MCF 10A (cell line): Measurements from ENCODE around the gene PIK3R5. TPM values are rescaled to one million over a fixed set of nuclear protein-coding genes. Genes with fewer than 3 reads are reported as not detected.

Source experiments
- BruUV-seq: library from RNA; stranded (reverse); fragments of 400-500 nt; replicated peaks from 2 replicates; lab custom pipeline; 2021; lab: Mats Ljungman, UMichigan
- CTCF ChIA-PET: fragments of 300-600 bp; sonication (Branson Sonifier 250); formaldehyde crosslinking; extraction: SDS; loops from one replicate; lab custom pipeline; 2021; ENCODE audit warnings: antibody characterized with exemption, inconsistent platforms; lab: Yijun Ruan, JAX
- POLR2A ChIA-PET: fragments of 300-600, 350-650 bp; sonication (Branson Sonifier 250); formaldehyde crosslinking; extraction: SDS; loops from one replicate; lab custom pipeline; 2020; ENCODE audit warnings: antibody characterized with exemption, inconsistent platforms; lab: Yijun Ruan, JAX
- DNase-seq: peaks from one replicate; pipeline ENCODE4 v3.0.0-alpha.2; 2018; ENCODE audit not compliant: unreplicated experiment
- H3K27ac Mint-ChIP-seq: one replicate; pipeline ENCODE4 v1.8.0; 2022; ENCODE audit warnings: mild to moderate bottlenecking, low read depth, mixed read lengths; ENCODE audit not compliant: unreplicated experiment
- H3K27me3 Mint-ChIP-seq: one replicate; pipeline ENCODE4 v1.8.0; 2022; ENCODE audit warnings: mixed read lengths; ENCODE audit not compliant: insufficient read depth, unreplicated experiment
- H3K36me3 Mint-ChIP-seq: one replicate; pipeline ENCODE4 v1.8.0; 2022; ENCODE audit warnings: mild to moderate bottlenecking, moderate library complexity, mixed read lengths; ENCODE audit not compliant: insufficient read depth, unreplicated experiment
- H3K4me1 Mint-ChIP-seq: one replicate; pipeline ENCODE4 v1.8.0; 2022; ENCODE audit warnings: mixed read lengths; ENCODE audit not compliant: insufficient read depth, unreplicated experiment
- H3K4me3 Mint-ChIP-seq: one replicate; pipeline ENCODE4 v1.8.0; 2022; ENCODE audit warnings: mild to moderate bottlenecking, moderate library complexity, mixed read lengths; ENCODE audit not compliant: unreplicated experiment
- H3K9me3 Mint-ChIP-seq: one replicate; pipeline ENCODE4 v1.8.0; 2022; ENCODE audit warnings: mixed read lengths; ENCODE audit not compliant: unreplicated experiment
- CTCF ChIP-seq: fragments of 200-600 bp; IDR thresholded peaks from one replicate; pipeline ENCODE4 v1.8.0; 2022; ENCODE audit warnings: antibody characterized with exemption, mild to moderate bottlenecking; ENCODE audit not compliant: unreplicated experiment
- intact Hi-C: fragments of 100-400 bp; cut with micrococcal nuclease; formaldehyde crosslinking; loops from 2 replicates; pipeline ENCODE4 v1.14.1; 2022
- total RNA-seq: library from RNA; stranded (reverse); gene quantifications from 2 replicates; pipeline ENCODE4 v1.2.3, GENCODE V29; 2022

The PIK3R5 gene
- total RNA-seq, 1 experiment from 2014 or later: not detected

- no TSS peak for BruUV-seq
- TF ChIP-seq CTCF: no peak
- Mint-ChIP-seq H3K4me3 (no peak within 1 kb of the TSS), H3K9me3 (no peaks in the 10 kb centered on the region), H3K27ac (no peak within 1 kb of the TSS), H3K36me3 (no peaks in the 10 kb centered on the region), H3K4me1 (no peaks in the 10 kb centered on the region), H3K27me3 (peaks cover 48% of the 10 kb centered on the region)
- intact Hi-C loops: no loop called here
- ChIA-PET POLR2A (interaction anchor here (0.7 kb wide), 1 partner anchor 19 kb away, joined by 3 read pairs; no protein-coding TSS in a partner anchor), CTCF (interaction anchor here (0.6 kb wide), 2 partner anchors 33 to 1779 kb away, joined by 3 read pairs; no protein-coding TSS in a partner anchor)
- DNase-seq: no peak
These were observed 98.0 kb downstream of the PIK3R5 start, which contains the start of gene PIK3R6 for GRCh38 chr17:8867361-8867981. Gene PIK3R6, minus strand, starts transcription at chr17:8867674. Its CDS starts 17,880 bp downstream, at chr17:8849794.

GRCh38 chr17:8865811-8866210, 99.7 kb downstream of the PIK3R5 start:
- peaks cover 43% of the 10 kb centered on the region for H3K27me3 Mint-ChIP-seq
- CTCF ChIA-PET: interaction anchor here (1.6 to 2.3 kb wide), 2 partner anchors 80 to 482 kb away, joined by 3 to 9 read pairs; no protein-coding TSS in a partner anchor
- no peak for TF ChIP-seq CTCF

GRCh38 chr17:8865385-8865784, 100.1 kb downstream of the PIK3R5 start:
- no peak for TF ChIP-seq CTCF
- Mint-ChIP-seq H3K36me3 (no peaks in the 10 kb centered on the region), H3K27ac (no peak overlapping the region), H3K4me1 (no peaks in the 10 kb centered on the region), H3K27me3 (peaks cover 39% of the 10 kb centered on the region), H3K4me3 (no peak overlapping the region), H3K9me3 (no peaks in the 10 kb centered on the region)
- ChIA-PET CTCF (interaction anchor here (0.8 to 2.3 kb wide), 3 partner anchors 80 to 482 kb away, joined by 3 to 9 read pairs (median 3); no protein-coding TSS in a partner anchor), POLR2A (interaction anchor here (0.7 kb wide), 1 partner anchor 27 kb away, joined by 3 read pairs; no protein-coding TSS in a partner anchor)
- BruUV-seq: no TSS peak
- intact Hi-C loops: no loop called here
- no peak for DNase-seq

More at GRCh38 chr17:8865811-8866210, 99.7 kb downstream of the PIK3R5 start:
- Mint-ChIP-seq H3K4me3 (no peak overlapping the region), H3K4me1 (no peaks in the 10 kb centered on the region), H3K27ac (no peak overlapping the region), H3K36me3 (no peaks in the 10 kb centered on the region), H3K9me3 (no peaks in the 10 kb centered on the region)
- intact Hi-C loops: no loop called here
- POLR2A ChIA-PET: interaction anchor here (0.7 kb wide), 1 partner anchor 27 kb away, joined by 3 read pairs; no protein-coding TSS in a partner anchor
- no peak for DNase-seq
- BruUV-seq: no TSS peak

- DNase-seq: no peak
- Mint-ChIP-seq H3K36me3 (no peaks in the 10 kb centered on the region), H3K4me3 (no peak overlapping the region), H3K9me3 (no peaks in the 10 kb centered on the region), H3K27ac (no peak overlapping the region), H3K4me1 (no peaks in the 10 kb centered on the region), H3K27me3 (peaks cover 10% of the 10 kb centered on the region)
- intact Hi-C loops: no loop called here
- TF ChIP-seq CTCF: no peak
- CTCF ChIA-PET: interaction anchor here (0.6 to 0.7 kb wide), 2 partner anchors 56 to 99 kb away, joined by 3 read pairs; no protein-coding TSS in a partner anchor
- POLR2A ChIA-PET: interaction anchor here (0.9 kb wide), 1 partner anchor 10 kb away, joined by 3 read pairs; no protein-coding TSS in a partner anchor
- no TSS peak for BruUV-seq
These were observed 103.1 kb downstream of the PIK3R5 start for GRCh38 chr17:8862213-8863056.
